ENCODE data around the gene MRPL36.

MRPL36 gene

GRCh38 chr5:1771149-1772065 is 28.2 kb downstream of the MRPL36 start:
- Histone ChIP-seq H3K36me3 (ENCODE audit: control insufficient read depth, insufficient read depth, low read length, severe bottlenecking) (no peaks in the 10 kb centered on the region), H3K4me3 (ENCODE audit: low read length) (no peak overlapping the region), H3K9me3 (ENCODE audit: control insufficient read depth, low read length) (peaks cover 3% of the 10 kb centered on the region), H3K9ac (ENCODE audit: low read length) (no peak overlapping the region), H3K27me3 (replicated peaks; ENCODE audit: control insufficient read depth, insufficient read depth, low read length) (peaks cover 30% of the 10 kb centered on the region), H3K4me1 (ENCODE audit: control insufficient read depth, insufficient read depth, low read length) (no peaks in the 10 kb centered on the region)
- DNase-seq (ENCODE audit: low read depth): no peak

- DNase-seq (ENCODE audit: low read depth): no peak
- H3K9me3 ChIP-seq (ENCODE audit: control insufficient read depth, low read length): no peaks in the 10 kb centered on the region
- no peak overlapping the region for H3K4me3 ChIP-seq (ENCODE audit: low read length)
- H3K9ac ChIP-seq (ENCODE audit: low read length): no peak overlapping the region
- H3K4me1 ChIP-seq (ENCODE audit: control insufficient read depth, insufficient read depth, low read length): no peaks in the 10 kb centered on the region
- no peaks in the 10 kb centered on the region for H3K36me3 ChIP-seq (ENCODE audit: control insufficient read depth, insufficient read depth, low read length, severe bottlenecking)
- peaks cover 32% of the 10 kb centered on the region for H3K27me3 ChIP-seq (replicated peaks; ENCODE audit: control insufficient read depth, insufficient read depth, low read length)
Observed at GRCh38 chr5:1770443-1770802, 29.2 kb downstream of the MRPL36 start.

DNA sequence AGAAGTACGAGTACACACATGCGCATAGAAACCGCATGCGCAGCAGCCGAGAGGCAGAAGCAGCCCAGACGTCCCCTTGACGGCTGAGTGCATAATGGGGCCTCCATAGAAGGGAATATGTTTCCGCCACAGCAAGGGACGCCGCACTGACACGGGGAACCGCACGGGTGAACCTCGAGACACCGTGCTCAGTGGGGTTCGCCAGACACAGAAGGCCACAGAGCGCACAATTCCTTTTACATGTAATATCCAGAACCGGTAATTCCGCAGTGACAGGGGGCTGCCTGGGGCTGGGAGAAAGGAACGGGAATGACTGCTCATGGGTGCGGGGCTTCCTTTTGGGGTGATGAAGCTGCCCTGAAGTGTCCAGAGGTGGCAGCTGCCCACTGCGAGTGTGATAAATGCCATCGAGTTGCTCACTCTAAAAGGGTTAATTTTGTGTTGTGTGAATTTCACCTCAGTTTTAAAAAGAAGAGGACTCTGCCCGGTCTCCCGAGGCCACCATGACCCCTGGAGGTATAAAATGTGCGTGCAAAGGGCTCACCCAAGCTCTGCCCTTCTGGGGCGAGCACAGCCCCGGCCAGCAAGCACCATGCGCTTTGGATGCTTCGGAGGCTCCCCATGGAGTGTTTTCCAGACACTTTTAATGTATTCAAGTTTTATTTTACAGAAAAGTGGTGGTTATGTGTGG is 29.7 kb downstream of the MRPL36 start:
- Histone ChIP-seq H3K27me3 (replicated peaks; ENCODE audit: control insufficient read depth, insufficient read depth, low read length) (peaks cover 32% of the 10 kb centered on the region), H3K9ac (ENCODE audit: low read length) (no peak overlapping the region), H3K36me3 (ENCODE audit: control insufficient read depth, insufficient read depth, low read length, severe bottlenecking) (no peaks in the 10 kb centered on the region), H3K9me3 (ENCODE audit: control insufficient read depth, low read length) (no peaks in the 10 kb centered on the region), H3K4me1 (ENCODE audit: control insufficient read depth, insufficient read depth, low read length) (no peaks in the 10 kb centered on the region), H3K4me3 (ENCODE audit: low read length) (no peak overlapping the region)
- DNase-seq (ENCODE audit: low read depth): no peak

GRCh38 chr5:1769017-1769640 is 30.5 kb downstream of the MRPL36 start:
- Histone ChIP-seq H3K9me3 (ENCODE audit: control insufficient read depth, low read length) (no peaks in the 10 kb centered on the region), H3K4me3 (ENCODE audit: low read length) (no peak overlapping the region), H3K36me3 (ENCODE audit: control insufficient read depth, insufficient read depth, low read length, severe bottlenecking) (no peaks in the 10 kb centered on the region), H3K9ac (ENCODE audit: low read length) (no peak overlapping the region), H3K4me1 (ENCODE audit: control insufficient read depth, insufficient read depth, low read length) (peaks cover 2% of the 10 kb centered on the region), H3K27me3 (replicated peaks; ENCODE audit: control insufficient read depth, insufficient read depth, low read length) (peaks cover 32% of the 10 kb centered on the region)
- DNase-seq (ENCODE audit: low read depth): no peak

DNA sequence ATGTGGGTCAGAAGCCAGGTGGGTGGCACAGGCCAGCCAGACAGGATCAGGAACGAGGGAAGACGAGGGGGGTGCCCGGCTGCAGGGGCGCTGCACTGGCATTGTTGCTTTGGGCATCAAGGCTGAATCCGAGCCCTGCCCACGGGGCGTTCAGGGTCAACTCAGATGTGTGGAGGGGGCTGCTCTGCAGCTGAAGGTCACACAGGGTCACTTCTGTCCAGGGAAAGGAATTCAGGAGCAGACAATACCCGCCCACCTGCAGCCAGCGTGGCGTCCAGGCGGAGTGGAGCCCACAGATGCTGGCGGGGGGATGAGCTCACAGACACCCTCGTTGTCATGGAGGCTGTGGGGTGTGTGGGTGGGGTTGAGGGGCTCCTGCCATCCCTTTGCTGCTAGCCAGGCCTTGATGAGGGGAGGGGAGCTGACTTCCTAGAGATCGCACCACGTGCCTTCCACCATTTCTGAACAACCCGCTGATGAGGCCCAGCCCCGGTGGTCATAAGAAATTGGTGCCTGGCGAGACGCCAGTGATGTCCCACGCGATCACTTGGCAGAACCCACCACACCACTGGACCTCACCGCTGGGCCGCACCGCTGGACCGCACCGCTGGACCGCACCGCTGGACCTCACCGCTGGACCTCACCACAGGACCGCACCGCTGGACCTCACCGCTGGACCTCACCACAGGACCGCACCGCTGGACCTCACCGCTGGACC is 31.2 kb downstream of the MRPL36 start:
- Histone ChIP-seq H3K9me3 (ENCODE audit: control insufficient read depth, low read length) (no peaks in the 10 kb centered on the region), H3K27me3 (replicated peaks; ENCODE audit: control insufficient read depth, insufficient read depth, low read length) (peaks cover 32% of the 10 kb centered on the region), H3K4me1 (ENCODE audit: control insufficient read depth, insufficient read depth, low read length) (peaks cover 9% of the 10 kb centered on the region), H3K9ac (ENCODE audit: low read length) (no peak overlapping the region), H3K4me3 (ENCODE audit: low read length) (no peak overlapping the region), H3K36me3 (ENCODE audit: control insufficient read depth, insufficient read depth, low read length, severe bottlenecking) (no peaks in the 10 kb centered on the region)
- DNase-seq (ENCODE audit: low read depth): no peak

DNA sequence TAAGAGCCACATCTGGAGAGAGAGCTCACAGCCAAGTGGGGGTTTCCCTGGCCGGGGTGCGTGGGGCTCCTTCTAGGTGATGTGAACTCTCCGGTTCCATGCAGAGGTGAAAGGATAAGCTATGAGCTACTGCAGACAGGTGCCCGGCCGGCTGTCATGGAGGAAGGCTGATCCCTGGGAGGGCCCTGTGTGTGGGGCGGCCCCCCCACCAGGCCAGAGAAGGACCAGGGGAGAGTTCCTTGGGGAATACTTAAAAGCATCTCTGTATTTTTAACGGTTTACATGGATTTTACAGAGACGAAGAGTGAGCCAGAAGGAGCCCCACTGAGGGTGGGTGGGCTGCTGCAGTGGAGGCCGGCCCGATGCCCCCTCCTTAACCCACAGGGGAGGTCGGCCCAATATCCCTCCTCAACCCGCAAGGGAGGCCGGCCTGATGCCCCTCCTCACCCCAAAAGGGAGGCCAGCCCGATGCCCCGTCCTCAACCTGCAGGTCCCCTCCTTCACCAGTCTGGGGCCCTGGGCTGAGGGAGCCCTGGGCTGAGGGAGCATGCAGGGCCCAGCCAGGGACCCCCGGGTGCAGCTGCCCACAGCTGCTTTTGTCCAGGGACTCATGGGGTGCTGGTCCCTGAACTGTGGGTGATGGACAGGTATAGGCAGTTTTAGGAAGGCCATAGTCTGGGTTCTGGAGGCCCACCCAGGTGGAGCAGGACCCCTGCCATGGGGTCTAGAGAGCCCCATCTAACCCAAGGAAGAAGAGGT is 31.9 kb downstream of the MRPL36 start:
- H3K9ac ChIP-seq (ENCODE audit: low read length): no peak overlapping the region
- no peaks in the 10 kb centered on the region for H3K36me3 ChIP-seq (ENCODE audit: control insufficient read depth, insufficient read depth, low read length, severe bottlenecking)
- peaks cover 10% of the 10 kb centered on the region for H3K4me1 ChIP-seq (ENCODE audit: control insufficient read depth, insufficient read depth, low read length)
- H3K4me3 ChIP-seq (ENCODE audit: low read length): no peak overlapping the region
- no peaks in the 10 kb centered on the region for H3K9me3 ChIP-seq (ENCODE audit: control insufficient read depth, low read length)
- DNase-seq (ENCODE audit: low read depth): no peak
- peaks cover 32% of the 10 kb centered on the region for H3K27me3 ChIP-seq (replicated peaks; ENCODE audit: control insufficient read depth, insufficient read depth, low read length)

DNA sequence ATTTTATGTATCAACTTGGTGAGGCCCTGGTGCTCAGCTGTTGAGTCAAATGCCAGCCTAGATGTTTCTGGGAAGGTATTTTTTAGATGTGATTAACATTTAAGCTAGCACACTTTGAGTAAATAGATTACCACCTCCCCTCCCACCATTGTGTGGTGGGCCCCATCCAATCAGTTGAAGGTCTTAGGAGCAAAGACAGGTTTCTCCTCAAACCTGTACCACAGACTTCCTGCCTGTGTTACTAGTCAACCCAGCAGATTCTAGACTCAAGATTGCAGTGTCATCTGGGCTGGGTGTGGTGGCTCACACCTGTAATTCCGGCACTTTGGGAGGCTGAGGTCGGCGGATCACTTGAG is 33.8 kb downstream of the MRPL36 start:
- H3K9ac ChIP-seq (ENCODE audit: low read length): no peak overlapping the region
- H3K27me3 ChIP-seq (replicated peaks; ENCODE audit: control insufficient read depth, insufficient read depth, low read length): peaks cover 31% of the 10 kb centered on the region
- H3K4me3 ChIP-seq (ENCODE audit: low read length): no peak overlapping the region
- peaks cover 10% of the 10 kb centered on the region for H3K4me1 ChIP-seq (ENCODE audit: control insufficient read depth, insufficient read depth, low read length)
- H3K9me3 ChIP-seq (ENCODE audit: control insufficient read depth, low read length): no peaks in the 10 kb centered on the region
- DNase-seq (ENCODE audit: low read depth): no peak
- H3K36me3 ChIP-seq (ENCODE audit: control insufficient read depth, insufficient read depth, low read length, severe bottlenecking): no peaks in the 10 kb centered on the region

- Histone ChIP-seq H3K4me3 (ENCODE audit: low read length) (no peak overlapping the region), H3K27me3 (replicated peaks; ENCODE audit: control insufficient read depth, insufficient read depth, low read length) (peaks cover 31% of the 10 kb centered on the region), H3K36me3 (ENCODE audit: control insufficient read depth, insufficient read depth, low read length, severe bottlenecking) (no peaks in the 10 kb centered on the region), H3K9me3 (ENCODE audit: control insufficient read depth, low read length) (no peaks in the 10 kb centered on the region), H3K4me1 (ENCODE audit: control insufficient read depth, insufficient read depth, low read length) (peaks cover 10% of the 10 kb centered on the region), H3K9ac (ENCODE audit: low read length) (no peak overlapping the region)
- DNase-seq (ENCODE audit: low read depth): no peak
Observed at GRCh38 chr5:1765141-1765879, 34.3 kb downstream of the MRPL36 start.

DNA sequence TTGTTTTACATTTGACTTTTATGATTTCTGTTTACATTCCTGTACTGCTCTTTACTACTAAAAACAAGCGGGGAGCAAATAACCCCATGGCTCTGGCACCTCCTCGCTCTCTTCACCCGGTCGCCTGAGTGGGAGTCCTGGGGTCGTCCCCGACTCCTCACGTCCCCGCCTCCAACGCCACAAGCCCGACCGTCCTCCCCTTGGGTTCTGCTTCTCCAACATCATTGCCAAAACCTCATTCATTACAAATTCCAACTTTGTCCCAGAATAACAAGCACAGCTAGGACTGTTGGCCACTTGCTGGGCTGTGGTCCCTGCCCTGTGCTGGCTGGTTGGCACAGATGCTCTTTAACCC is 35.1 kb downstream of the MRPL36 start:
- Histone ChIP-seq H3K27me3 (replicated peaks; ENCODE audit: control insufficient read depth, insufficient read depth, low read length) (peaks cover 30% of the 10 kb centered on the region), H3K4me3 (ENCODE audit: low read length) (no peak overlapping the region), H3K9me3 (ENCODE audit: control insufficient read depth, low read length) (no peaks in the 10 kb centered on the region), H3K4me1 (ENCODE audit: control insufficient read depth, insufficient read depth, low read length) (peaks cover 10% of the 10 kb centered on the region), H3K9ac (ENCODE audit: low read length) (no peak overlapping the region), H3K36me3 (ENCODE audit: control insufficient read depth, insufficient read depth, low read length, severe bottlenecking) (no peaks in the 10 kb centered on the region)
- no peak for DNase-seq (ENCODE audit: low read depth)

GRCh38 chr5:1763960-1764605 is 35.6 kb downstream of the MRPL36 start:
- no peaks in the 10 kb centered on the region for H3K36me3 ChIP-seq (ENCODE audit: control insufficient read depth, insufficient read depth, low read length, severe bottlenecking)
- peaks cover 10% of the 10 kb centered on the region for H3K4me1 ChIP-seq (ENCODE audit: control insufficient read depth, insufficient read depth, low read length)
- H3K9me3 ChIP-seq (ENCODE audit: control insufficient read depth, low read length): no peaks in the 10 kb centered on the region
- H3K27me3 ChIP-seq (replicated peaks; ENCODE audit: control insufficient read depth, insufficient read depth, low read length): peaks cover 30% of the 10 kb centered on the region
- no peak overlapping the region for H3K9ac ChIP-seq (ENCODE audit: low read length)
- no peak overlapping the region for H3K4me3 ChIP-seq (ENCODE audit: low read length)
- DNase-seq (ENCODE audit: low read depth): no peak
